Type B pancreatic cell (in vitro differentiated cells): ENCODE results near the gene GCK. TPM values are rescaled to one million over a fixed set of nuclear protein-coding genes. Genes with fewer than 3 reads are reported as not detected.

ENCODE experiments used
- DNase-seq: peaks from one replicate; pipeline ENCODE4 v3.0.0; 2021; ENCODE audit warnings: mixed read lengths; ENCODE audit not compliant: unreplicated experiment; ENCODE audit errors: extremely low spot score
- H3K27ac Mint-ChIP-seq: 2 replicates; pipeline ENCODE4 v1.8.0; 2021; ENCODE audit warnings: mild to moderate bottlenecking, mixed read lengths
- H3K27me3 Mint-ChIP-seq: 2 replicates; pipeline ENCODE4 v1.8.0; 2021; ENCODE audit warnings: mixed read lengths
- H3K36me3 Mint-ChIP-seq: 2 replicates; pipeline ENCODE4 v1.8.0; 2021; ENCODE audit warnings: mixed read lengths
- H3K4me1 Mint-ChIP-seq: one replicate; pipeline ENCODE4 v1.8.0; 2021; ENCODE audit warnings: mixed read lengths; ENCODE audit not compliant: unreplicated experiment
- H3K4me3 Mint-ChIP-seq: 2 replicates; pipeline ENCODE4 v1.8.0; 2021; ENCODE audit warnings: mild to moderate bottlenecking, mixed read lengths
- H3K9me3 Mint-ChIP-seq: 2 replicates; pipeline ENCODE4 v1.8.0; 2021; ENCODE audit warnings: mixed read lengths
- CTCF ChIP-seq: fragments of 200-600 bp; sonication (generic); conservative IDR thresholded peaks from 2 replicates; pipeline ENCODE4 v1.5.0; 2021; ENCODE audit warnings: antibody characterized with exemption, mild to moderate bottlenecking
- total RNA-seq: library from RNA; stranded (reverse); gene quantifications from 2 replicates; pipeline ENCODE4 v1.2.1, GENCODE V29; 2021; ENCODE audit warnings: low replicate concordance

Gene GCK
- total RNA-seq, 1 donor from 2014 or later, result 5.6 TPM

- no peaks in the 10 kb centered on the region for H3K36me3 Mint-ChIP-seq
- H3K27me3 Mint-ChIP-seq, result no peaks in the 10 kb centered on the region
- H3K27ac Mint-ChIP-seq, result no peak overlapping the region
- no peak for TF ChIP-seq CTCF
- no peak for DNase-seq
- H3K9me3 Mint-ChIP-seq, result no peaks in the 10 kb centered on the region
- no peak overlapping the region for H3K4me3 Mint-ChIP-seq
- peaks cover 7% of the 10 kb centered on the region for H3K4me1 Mint-ChIP-seq
Measured at GRCh38 chr7:44235066-44235465, 45.8 kb upstream of the GCK start.

GRCh38 chr7:44232901-44233715 is 43.9 kb upstream of the GCK start:
- DNase-seq, result no peak
- Mint-ChIP-seq H3K4me3 (no peak overlapping the region), H3K9me3 (no peaks in the 10 kb centered on the region), H3K27me3 (no peaks in the 10 kb centered on the region), H3K4me1 (peaks cover 7% of the 10 kb centered on the region), H3K27ac (no peak overlapping the region), H3K36me3 (no peaks in the 10 kb centered on the region)
- no peak for TF ChIP-seq CTCF

- DNase-seq, result no peak
- no peak overlapping the region for H3K4me3 Mint-ChIP-seq
- no peaks in the 10 kb centered on the region for H3K36me3 Mint-ChIP-seq
- H3K27ac Mint-ChIP-seq, result no peak overlapping the region
- H3K4me1 Mint-ChIP-seq, result peaks cover 7% of the 10 kb centered on the region
- H3K27me3 Mint-ChIP-seq, result no peaks in the 10 kb centered on the region
- no peak for TF ChIP-seq CTCF
- no peaks in the 10 kb centered on the region for H3K9me3 Mint-ChIP-seq
Measured at GRCh38 chr7:44232396-44232795, 43.2 kb upstream of the GCK start.

GRCh38 chr7:44231088-44231487 is 41.8 kb upstream of the GCK start:
- no peak for DNase-seq
- no peaks in the 10 kb centered on the region for H3K9me3 Mint-ChIP-seq
- no peak overlapping the region for H3K4me3 Mint-ChIP-seq
- no peak for TF ChIP-seq CTCF
- H3K4me1 Mint-ChIP-seq, result peaks cover 2% of the 10 kb centered on the region
- no peaks in the 10 kb centered on the region for H3K36me3 Mint-ChIP-seq
- no peaks in the 10 kb centered on the region for H3K27me3 Mint-ChIP-seq
- no peak overlapping the region for H3K27ac Mint-ChIP-seq

GRCh38 chr7:44230286-44230685 is 41.0 kb upstream of the GCK start:
- Mint-ChIP-seq H3K9me3 (no peaks in the 10 kb centered on the region), H3K36me3 (no peaks in the 10 kb centered on the region), H3K27me3 (no peaks in the 10 kb centered on the region), H3K27ac (no peak overlapping the region), H3K4me3 (no peak overlapping the region), H3K4me1 (peaks cover 4% of the 10 kb centered on the region)
- TF ChIP-seq CTCF, result no peak
- DNase-seq, result no peak
